Duodenal mucosa (tissue), 2 donors: ENCODE data around the gene SLC48A1.
A peak's percentile ranks its signal among the peaks of the same experiment; 100 is the strongest.

Source experiments
- H3K27ac ChIP-seq: one replicate; pipeline ENCODE4 v1.7.0; 2013; ENCODE audit warnings: low read depth, low read length
- H3K27me3 ChIP-seq, 2 donors: one replicate each; pipeline ENCODE4 v1.7.0; 2013; ENCODE audit warnings: low read length in 2 of 2, control low read depth in 1 of 2; ENCODE audit not compliant: insufficient read depth in 2 of 2, control insufficient read depth in 1 of 2
- H3K36me3 ChIP-seq, 2 donors: one replicate each; pipeline ENCODE4 v1.7.0; 2013; ENCODE audit warnings: low read length in 2 of 2, control low read depth in 1 of 2; ENCODE audit not compliant: insufficient read depth in 2 of 2, control insufficient read depth in 1 of 2
- H3K4me1 ChIP-seq, 2 donors: one replicate each; pipeline ENCODE4 v1.7.0; 2013; ENCODE audit warnings: low read length in 2 of 2, control low read depth in 1 of 2; ENCODE audit not compliant: insufficient read depth in 2 of 2, control insufficient read depth in 1 of 2
- H3K4me3 ChIP-seq, 2 donors: one replicate each; pipeline ENCODE4 v1.7.0; 2013; ENCODE audit warnings: low read length in 2 of 2, low read depth in 1 of 2
- H3K9ac ChIP-seq, 2 donors: one replicate each; pipeline ENCODE4 v1.7.0; 2013; ENCODE audit warnings: low read length in 2 of 2, low read depth in 1 of 2
- H3K9me3 ChIP-seq, 2 donors: one replicate each; pipeline ENCODE4 v1.7.0; 2013; ENCODE audit warnings: low read length in 2 of 2, control low read depth in 1 of 2; ENCODE audit not compliant: control insufficient read depth in 1 of 2

The SLC48A1 gene

GRCh38 chr12:47818007-47818376, 45.0 kb downstream of the SLC48A1 start:
- Histone ChIP-seq H3K4me1 (peaks cover 68 to 70% of the 10 kb centered on the region in 2 donors), H3K36me3 (no peaks in the 10 kb centered on the region), H3K27ac (no peak overlapping the region), H3K4me3 (peak overlapping the region; percentile 68 to 74), H3K9ac (peak overlapping the region; percentile 50 to 59), H3K9me3 (no peaks in the 10 kb centered on the region), H3K27me3 (no peaks in the 10 kb centered on the region)

DNA sequence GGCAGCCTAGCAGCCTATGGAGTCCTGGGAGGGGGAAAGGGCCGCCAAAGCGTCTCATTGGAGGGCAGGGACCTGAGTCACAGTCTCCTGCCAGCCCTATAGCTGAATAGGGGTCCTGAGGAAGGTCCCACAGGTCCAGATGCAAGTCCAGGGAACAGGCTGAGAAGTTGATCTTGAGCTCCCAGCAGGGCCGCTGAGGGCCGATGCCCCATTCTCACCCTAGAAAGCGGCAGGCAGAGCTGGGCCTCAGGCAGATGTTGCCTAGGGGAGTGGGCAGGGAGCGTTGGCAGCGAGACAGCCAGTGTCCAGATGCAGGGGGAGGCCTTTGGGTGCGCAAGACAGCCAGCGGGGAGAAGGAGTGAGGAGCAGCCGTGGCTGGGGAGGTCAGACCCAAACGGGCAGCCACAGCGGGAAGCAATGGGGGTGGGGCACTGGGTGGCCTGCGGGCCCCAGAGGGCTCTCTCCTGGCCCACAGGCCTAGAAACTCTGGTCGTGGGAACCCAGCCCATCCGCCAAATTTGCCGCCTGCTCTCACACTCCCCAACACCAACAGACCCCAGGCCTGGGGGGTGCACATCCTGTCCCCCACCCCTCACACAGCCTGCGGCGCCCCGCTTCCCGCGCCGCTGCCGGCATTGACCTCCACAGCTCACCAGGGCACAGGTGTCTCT, 45.6 kb downstream of the SLC48A1 start:
- Histone ChIP-seq H3K36me3 (no peaks in the 10 kb centered on the region), H3K9ac (peak overlapping the region; percentile 50 to 59), H3K4me1 (peaks cover 63 to 65% of the 10 kb centered on the region in 2 donors)

GRCh38 chr12:47819138-47819895, 46.3 kb downstream of the SLC48A1 start:
- Histone ChIP-seq H3K4me3 (peak overlapping the region; percentile 86 to 93), H3K9ac (peak overlapping the region; percentile 50 to 59), H3K27me3 (no peaks in the 10 kb centered on the region), H3K4me1 (peaks cover 56 to 58% of the 10 kb centered on the region in 2 donors), H3K9me3 (no peaks in the 10 kb centered on the region), H3K36me3 (no peaks in the 10 kb centered on the region), H3K27ac (peak overlapping the region; percentile 90)

More for the DNA sequence above, 45.6 kb downstream of the SLC48A1 start:
- Histone ChIP-seq H3K27me3 (no peaks in the 10 kb centered on the region), H3K9me3 (no peaks in the 10 kb centered on the region), H3K27ac (peak overlapping the region; percentile 90), H3K4me3 (peak overlapping the region; percentile 68 to 74)

GRCh38 chr12:47819896-47820630, 47.0 kb downstream of the SLC48A1 start, which contains the start of gene HDAC7:
TSS of gene HDAC7 (minus strand) at chr12:47819903. CDS start at chr12:47819785, 118 bp downstream.
- Histone ChIP-seq H3K36me3 (no peaks in the 10 kb centered on the region), H3K4me3 (peak within 1 kb of the TSS; percentile 86 to 93), H3K4me1 (peaks cover 55% of the 10 kb centered on the region in 2 donors), H3K27ac (peak within 1 kb of the TSS; percentile 90), H3K9me3 (no peaks in the 10 kb centered on the region), H3K27me3 (no peaks in the 10 kb centered on the region), H3K9ac (peak within 1 kb of the TSS; percentile 74 to 95)

DNA sequence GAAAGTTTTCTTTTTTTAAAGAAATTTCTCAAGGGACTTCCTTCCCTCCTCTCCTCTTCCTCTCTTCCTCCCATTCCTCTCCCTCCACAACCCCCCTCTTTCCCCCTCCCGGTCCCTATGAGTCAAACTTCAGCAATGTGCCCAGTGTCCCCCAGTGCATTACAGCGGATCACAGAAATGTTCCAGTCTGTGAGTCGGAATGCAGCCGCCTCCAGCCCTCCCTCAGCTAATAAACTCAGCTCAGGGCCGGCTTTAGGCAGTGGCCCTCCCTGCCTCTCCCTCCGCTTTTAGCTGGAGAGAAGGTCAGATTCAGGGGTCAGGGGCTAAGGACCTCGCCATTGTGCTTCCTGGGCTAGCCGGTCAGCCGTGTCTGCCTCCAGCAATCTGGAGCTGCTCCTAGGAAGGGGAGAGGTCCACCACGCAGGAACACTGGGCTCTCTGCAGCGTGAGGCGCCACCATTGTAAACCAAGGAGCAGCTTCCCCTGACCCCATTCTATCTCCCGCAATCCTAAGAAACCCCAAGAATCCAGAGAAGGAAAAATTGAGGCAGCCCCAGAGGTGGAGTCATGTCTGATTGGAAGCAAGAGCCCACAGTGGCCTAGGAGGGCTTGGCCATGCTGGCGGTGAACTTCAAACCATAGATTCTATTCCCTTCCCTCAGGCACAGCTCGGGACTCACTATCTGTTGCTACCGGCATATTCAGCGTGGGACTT, 47.8 kb downstream of the SLC48A1 start:
- peak overlapping the region; percentile 90 for H3K27ac ChIP-seq
- no peaks in the 10 kb centered on the region for H3K9me3 ChIP-seq
- H3K4me3 ChIP-seq, result peak overlapping the region; percentile 86 to 93
- no peaks in the 10 kb centered on the region for H3K36me3 ChIP-seq
- H3K27me3 ChIP-seq, result no peaks in the 10 kb centered on the region
- H3K4me1 ChIP-seq, result peaks cover 55 to 58% of the 10 kb centered on the region in 2 donors
- H3K9ac ChIP-seq, result peak overlapping the region; percentile 74 to 95

- Histone ChIP-seq H3K9me3 (no peaks in the 10 kb centered on the region), H3K9ac (peak overlapping the region in 1 of 2 donors; percentile 95), H3K27ac (peak overlapping the region; percentile 65), H3K4me3 (no peak overlapping the region), H3K4me1 (peaks cover 55 to 58% of the 10 kb centered on the region in 2 donors), H3K27me3 (no peaks in the 10 kb centered on the region), H3K36me3 (no peaks in the 10 kb centered on the region)
Observed at GRCh38 chr12:47821346-47821706, 48.3 kb downstream of the SLC48A1 start.

- Histone ChIP-seq H3K4me3 (no peak overlapping the region), H3K27me3 (no peaks in the 10 kb centered on the region), H3K27ac (no peak overlapping the region), H3K9ac (no peak overlapping the region), H3K36me3 (no peaks in the 10 kb centered on the region), H3K9me3 (no peaks in the 10 kb centered on the region), H3K4me1 (peaks cover 47 to 49% of the 10 kb centered on the region in 2 donors)
Observed at GRCh38 chr12:47822401-47822800, 49.4 kb downstream of the SLC48A1 start.

DNA sequence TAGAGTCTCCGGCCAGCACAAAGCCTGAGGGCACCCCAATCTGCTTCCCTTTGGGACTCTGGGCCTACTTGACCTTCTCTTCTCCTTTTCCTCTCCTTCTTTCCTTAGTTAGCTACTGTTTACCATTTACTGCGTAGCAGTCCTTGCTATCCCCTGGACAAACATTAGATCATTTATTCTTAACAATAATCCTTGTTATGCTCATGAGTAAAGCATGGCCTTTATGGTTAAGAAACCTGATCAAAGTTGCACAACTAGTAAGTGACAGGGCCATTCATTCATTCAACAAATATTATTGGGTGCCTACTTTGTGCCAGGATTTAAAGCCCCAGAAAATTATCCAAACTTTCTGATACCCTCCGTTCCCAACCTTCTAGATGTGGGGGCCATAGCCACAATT, 49.8 kb downstream of the SLC48A1 start:
- Histone ChIP-seq H3K27me3 (no peaks in the 10 kb centered on the region), H3K4me1 (peaks cover 42 to 45% of the 10 kb centered on the region in 2 donors), H3K27ac (no peak overlapping the region), H3K9me3 (no peaks in the 10 kb centered on the region), H3K4me3 (no peak overlapping the region), H3K36me3 (no peaks in the 10 kb centered on the region), H3K9ac (no peak overlapping the region)

DNA sequence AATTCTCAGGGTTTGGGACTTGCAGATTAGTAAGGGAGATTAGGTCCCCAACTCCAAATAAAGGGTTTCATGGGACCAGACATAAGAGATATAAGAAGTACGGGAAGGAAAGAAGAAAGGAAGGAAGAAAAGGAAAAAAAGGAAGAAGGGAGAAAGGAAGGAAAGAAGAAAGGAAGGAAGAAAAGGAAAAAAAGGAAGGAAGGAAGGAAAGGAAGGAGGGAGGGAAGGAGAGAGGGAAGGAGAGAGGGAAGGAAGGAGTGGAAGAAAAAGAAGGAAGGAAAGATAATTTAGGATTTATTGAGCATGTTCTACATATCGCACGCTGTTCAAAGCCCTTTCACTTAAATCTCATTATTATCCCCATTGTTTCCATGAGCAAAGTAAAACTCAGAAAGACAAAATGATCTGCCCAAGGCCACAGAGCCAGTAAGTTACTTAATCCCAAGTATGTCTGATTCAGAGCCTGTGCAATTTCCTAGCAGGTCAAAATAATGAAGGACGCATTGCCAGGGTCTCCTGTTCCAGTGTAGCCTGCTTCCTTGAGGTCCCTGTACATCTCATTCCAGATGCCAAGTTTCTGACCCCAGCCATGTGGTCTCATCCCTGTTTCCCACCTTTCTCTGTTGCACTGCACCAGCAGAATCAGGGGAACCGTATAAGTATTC, 50.5 kb downstream of the SLC48A1 start:
- Histone ChIP-seq H3K27me3 (no peaks in the 10 kb centered on the region), H3K9me3 (no peaks in the 10 kb centered on the region), H3K36me3 (no peaks in the 10 kb centered on the region), H3K4me1 (peaks cover 41 to 43% of the 10 kb centered on the region in 2 donors), H3K4me3 (no peak overlapping the region), H3K9ac (no peak overlapping the region), H3K27ac (no peak overlapping the region)
